ENCODE results near the gene TRMT2A.
A peak's percentile ranks its signal among the peaks of the same experiment; 100 is the strongest.

The TRMT2A gene

DNA sequence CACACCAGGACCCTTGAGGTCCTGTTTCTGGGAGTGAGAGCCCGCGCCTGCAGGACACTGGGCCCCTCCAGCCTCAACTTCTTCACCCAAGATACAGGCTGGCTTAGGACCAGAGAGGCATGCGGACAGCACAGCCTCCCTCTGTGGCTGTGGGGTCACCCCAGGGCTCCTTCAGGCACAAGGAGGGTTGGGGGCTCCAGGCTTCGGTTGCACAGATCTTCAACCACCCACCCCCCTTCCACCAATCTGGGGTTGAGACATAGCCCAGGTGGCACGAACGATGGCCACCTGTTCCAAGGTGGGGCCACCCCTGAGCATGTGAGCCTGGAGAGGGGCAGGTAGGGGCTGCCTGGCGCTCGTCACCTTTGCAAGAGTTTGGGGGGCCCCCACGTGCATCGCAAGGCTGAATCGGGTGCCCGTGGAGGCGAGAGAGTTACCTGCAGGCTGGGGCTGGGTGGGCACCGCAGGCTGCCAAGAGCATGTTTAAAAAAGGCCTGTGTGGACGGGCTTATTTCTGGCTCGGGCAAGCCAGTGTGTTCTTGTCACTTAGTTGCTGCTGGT lies 15.7 kb upstream of the TRMT2A start:
- no peak for DNase-seq (ENCODE audit: low spot score)

DNA sequence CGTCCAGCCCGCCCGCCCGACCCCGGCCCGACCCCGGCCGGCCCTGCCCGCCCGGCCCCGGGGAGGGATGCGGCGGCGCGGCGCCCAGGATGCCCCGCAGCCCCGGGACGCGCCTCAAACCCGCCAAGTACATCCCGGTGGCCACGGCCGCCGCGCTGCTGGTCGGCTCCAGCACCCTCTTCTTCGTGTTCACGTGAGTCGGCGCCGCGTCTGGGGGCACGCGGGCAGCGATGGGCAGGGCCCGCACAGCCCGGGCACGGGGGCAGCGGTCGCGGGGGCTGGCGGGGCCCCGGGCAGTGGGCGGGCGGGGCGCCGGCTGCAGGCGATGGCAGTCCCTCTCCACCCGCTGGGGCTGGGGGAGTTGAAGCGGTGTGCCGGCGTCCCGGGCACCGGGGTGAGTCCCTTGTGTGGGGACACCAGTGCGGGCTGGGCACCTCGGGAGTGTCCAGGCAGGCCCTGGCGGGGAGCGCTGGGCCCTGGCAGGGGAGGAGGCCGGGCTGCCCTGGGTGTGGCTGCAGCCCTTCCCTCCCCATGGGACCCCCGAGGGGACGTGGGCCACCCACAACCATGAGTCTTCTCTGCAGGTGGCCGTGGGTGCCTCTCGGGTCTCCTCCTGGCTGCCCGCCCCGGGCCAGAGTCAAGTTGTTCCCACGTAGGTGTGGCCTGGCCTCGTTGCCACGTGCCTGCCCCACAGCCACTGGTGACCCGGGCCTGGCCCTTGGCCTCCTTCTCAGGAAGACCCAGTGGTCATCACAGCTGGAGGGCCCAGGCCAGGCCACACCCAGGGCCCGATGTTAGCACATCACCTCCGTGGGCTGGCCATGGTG lies 15.0 kb upstream of the TRMT2A start:
- no peak for DNase-seq (ENCODE audit: low spot score)

GRCh38 chr22:20131597-20131858 lies 14.5 kb upstream of the TRMT2A start, which contains the start of gene ZDHHC8:
Gene ZDHHC8, plus strand, starts transcription at chr22:20131804. Its CDS starts 144 bp downstream, at chr22:20131948.
- no peak for DNase-seq (ENCODE audit: low spot score)

- DNase-seq (ENCODE audit: low spot score), result peak; percentile 68
Observed at GRCh38 chr22:20130731-20131596, 13.9 kb upstream of the TRMT2A start.

GRCh38 chr22:20130319-20130718 lies 13.3 kb upstream of the TRMT2A start:
- DNase-seq (ENCODE audit: low spot score), result no peak

- no peak for DNase-seq (ENCODE audit: low spot score)
Observed at GRCh38 chr22:20129747-20130014, 12.7 kb upstream of the TRMT2A start.

DNA sequence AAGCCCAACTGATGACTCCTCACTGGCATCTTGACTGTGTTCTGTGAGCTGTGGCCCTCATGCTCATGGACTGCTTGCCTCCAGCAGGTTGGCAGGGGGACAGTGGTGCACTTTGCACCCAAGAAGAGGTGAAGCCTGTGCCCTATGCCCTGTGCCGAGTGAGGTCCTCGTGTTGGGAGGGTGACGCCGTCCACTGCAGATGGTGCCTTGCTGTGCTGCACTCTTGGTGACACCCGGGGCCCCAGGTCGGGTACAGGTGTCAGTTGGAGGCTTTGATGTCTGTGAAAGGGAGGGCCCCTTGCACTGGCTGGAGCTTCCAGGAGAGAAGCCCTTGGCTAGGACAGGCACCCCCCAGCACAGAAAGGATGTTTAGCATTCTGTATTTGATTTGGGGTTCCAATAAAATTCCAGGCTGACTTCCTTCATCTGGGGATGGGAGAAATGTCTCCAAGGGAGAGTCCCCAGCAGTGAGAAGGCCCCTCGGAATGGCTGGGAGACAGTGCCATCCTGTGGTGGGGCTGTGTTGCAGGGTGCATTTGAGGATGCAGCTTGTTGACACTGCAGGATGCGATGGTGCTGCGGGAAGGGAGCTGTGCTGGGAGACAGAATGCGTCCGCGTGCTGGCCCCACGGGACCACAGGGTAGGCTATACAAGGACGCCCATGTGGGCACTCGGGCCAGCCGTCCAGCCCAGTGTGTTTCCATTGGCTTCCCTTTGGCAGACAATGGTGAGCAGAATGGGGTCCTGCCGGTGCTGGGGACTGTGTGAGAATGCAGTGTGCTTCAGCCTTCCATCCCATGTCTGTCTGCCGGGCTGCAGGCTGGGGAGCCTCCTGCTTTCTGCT lies 12.1 kb upstream of the TRMT2A start:
- peak; percentile 44 for DNase-seq (ENCODE audit: low spot score)

- no peak for DNase-seq (ENCODE audit: low spot score)
Observed at GRCh38 chr22:20128619-20128901, 11.5 kb upstream of the TRMT2A start.

- DNase-seq (ENCODE audit: low spot score), result no peak
Observed at GRCh38 chr22:20127869-20128618, 11.0 kb upstream of the TRMT2A start.

DNA sequence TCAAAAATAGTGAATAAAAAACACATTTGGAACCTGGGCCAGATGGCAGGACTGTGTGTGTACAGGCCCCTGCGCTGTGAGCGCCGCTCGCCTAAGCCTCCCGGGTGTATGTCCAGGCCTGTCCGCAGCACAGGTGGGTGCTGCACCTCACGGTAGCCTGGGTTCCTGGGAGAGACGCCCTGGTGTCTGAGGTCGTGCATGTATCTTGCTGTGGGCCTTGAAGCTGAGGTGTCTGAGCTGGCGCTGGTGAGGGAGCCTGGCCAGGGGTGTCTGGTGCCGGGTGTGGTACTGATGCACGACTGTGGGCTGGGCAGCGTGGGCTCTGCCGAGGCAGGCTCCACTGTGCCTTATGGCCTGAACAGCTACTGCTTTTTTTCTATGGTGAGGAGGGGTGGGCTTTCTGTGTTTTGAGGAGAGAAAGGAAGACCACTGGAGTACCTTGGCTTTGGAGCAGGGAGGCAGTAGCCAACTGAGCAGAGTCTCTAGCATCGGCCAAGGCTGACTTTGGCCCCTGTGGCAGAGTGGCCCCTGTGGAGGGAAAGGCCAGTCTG lies 10.4 kb upstream of the TRMT2A start:
- DNase-seq (ENCODE audit: low spot score), result no peak

- DNase-seq (ENCODE audit: low spot score), result no peak
Observed at GRCh38 chr22:20126284-20127029, 9.4 kb upstream of the TRMT2A start.

DNA sequence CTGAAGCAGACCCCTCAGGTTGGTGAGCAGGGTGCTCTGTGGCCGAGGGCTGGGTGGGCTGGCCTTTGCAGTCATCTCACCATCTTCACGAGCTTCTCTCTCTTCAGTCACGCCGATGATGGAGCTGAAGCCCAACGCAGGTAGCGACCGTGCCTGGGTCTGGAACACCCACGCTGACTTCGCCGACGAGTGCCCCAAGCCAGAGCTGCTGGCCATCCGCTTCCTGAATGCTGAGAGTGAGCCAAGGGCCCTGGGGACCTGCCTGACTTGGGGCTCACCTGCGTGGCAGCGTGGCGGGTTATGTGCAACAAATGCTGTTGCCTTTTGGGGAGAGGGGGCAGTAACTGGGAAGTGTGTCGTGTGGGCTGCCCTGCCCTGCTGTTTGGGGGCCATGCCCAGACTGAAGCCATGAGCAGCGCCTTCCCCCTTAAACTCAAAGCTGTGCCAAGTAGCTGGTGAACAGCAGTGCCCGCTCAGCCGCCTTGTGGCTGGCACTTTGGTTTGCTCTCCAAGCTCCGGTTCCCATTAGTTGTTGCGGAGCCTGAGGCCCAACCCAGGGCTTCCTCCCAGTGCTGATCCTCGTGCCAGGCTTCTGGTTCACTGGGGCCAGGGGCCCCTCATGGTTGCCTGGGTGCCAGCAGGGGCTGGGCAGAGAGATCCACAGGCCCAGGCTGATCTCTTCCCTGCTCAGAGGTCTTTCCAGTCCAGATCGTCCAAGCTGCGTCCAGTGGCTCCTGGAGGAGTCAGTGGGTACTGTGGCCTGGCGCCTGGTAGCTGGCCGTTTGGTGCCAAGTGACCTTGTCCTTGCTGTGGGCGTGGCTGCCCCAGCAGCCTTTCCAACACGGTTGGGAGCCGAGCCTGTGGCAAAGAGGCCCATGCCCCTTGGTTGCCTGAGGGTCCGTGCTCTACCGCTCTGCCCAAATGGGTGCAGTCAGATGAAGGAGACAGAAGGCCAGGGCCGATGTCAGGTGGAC lies 8.5 kb upstream of the TRMT2A start:
- DNase-seq (ENCODE audit: low spot score), result no peak

DNA sequence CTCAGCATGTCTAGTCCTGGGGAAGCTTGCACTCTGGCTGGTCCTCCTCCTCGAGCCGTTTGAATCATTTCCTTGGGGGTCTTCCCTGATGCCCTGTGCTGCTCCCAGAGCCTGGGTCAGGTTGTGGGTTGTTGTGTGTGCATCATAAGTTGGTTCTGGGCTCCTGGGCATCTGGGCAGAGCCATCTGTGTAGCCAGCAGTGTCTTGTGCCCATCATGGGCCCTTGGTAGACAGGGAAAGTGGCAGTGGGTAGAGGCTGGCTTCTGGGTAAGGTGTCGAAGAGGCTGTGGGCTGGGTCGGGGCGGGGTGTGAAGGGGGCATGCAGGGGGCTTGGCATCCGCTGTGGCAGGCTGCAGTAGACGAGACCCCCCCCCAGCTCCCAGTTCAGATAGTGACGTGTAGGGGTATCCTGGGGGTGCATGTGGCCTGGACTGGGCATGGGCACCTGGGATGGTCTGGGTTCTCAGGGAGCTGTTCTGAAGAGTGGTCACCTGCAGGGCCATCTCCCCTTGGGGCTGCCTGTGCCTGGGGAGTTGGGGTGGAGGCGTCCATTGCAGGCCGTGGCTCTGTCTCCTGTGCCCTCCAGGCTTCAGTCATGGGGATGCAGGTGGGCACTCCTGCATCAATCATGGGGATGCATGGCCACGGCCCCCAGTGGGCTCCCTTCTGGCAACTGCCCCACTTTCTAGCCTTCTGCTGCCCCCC lies 7.2 kb upstream of the TRMT2A start:
- no peak for DNase-seq (ENCODE audit: low spot score)

GRCh38 chr22:20123366-20124082 lies 6.5 kb upstream of the TRMT2A start:
- DNase-seq (ENCODE audit: low spot score), result no peak

DNA sequence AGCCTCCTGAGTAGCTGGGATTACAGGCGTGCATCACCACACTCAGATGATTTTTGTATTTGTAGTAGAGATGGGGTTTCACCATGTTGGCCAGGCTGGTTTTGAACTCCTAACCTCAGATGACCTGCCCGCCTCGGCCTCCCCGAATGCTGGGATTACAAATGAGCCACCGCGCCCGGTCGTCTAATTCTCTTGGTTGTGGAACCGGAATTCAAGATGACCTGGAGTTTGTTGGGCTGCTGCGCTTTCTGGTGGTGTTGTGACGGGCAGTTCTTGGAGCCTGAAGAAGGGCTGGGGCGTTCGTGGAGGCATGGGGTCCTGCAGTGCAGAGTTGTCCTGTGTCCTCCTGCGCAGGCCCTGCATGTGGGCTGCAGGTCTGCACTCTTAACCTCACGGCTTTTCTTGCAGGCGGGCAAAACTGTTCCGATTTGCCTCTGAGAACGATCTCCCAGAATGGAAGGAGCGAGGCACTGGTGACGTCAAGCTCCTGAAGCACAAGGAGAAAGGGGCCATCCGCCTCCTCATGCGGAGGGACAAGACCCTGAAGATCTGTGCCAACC lies 4.9 kb upstream of the TRMT2A start:
- DNase-seq (ENCODE audit: low spot score), result no peak

DNA sequence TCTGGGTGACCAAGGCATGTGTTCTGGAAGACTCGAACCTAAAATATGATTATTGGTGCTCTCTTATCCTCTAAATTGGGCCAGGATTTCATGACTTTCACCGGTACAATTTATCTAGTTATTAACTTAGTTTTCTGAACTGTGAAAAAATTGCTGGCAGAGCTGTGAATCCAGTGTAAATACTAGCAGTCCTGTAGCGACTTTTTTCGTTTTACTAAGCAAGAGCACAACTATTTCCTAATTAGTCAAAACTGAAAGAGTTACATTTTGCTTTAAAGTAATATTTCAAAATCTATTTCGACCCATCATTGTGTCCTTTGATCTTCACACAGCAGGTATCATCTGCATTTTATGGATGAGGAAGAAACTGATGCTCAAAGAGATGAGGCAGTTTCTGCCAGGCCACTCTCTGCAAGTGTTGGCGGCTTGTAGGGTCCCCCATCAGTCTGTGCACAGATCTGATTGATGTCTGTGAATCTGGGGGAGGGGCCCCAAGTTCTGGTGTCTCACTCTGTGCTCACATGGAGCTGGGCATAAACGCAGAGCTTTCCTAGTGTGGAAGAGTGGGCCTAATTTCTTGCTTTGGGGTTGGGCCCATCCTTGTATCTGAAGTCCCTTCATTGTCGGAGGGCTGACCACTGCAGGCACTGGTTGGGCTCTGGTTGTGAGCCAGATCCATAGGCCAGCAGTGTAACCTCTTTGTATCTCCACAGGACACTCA lies 1.4 kb upstream of the TRMT2A start:
- DNase-seq (ENCODE audit: low spot score), result peak; percentile 54

DNA sequence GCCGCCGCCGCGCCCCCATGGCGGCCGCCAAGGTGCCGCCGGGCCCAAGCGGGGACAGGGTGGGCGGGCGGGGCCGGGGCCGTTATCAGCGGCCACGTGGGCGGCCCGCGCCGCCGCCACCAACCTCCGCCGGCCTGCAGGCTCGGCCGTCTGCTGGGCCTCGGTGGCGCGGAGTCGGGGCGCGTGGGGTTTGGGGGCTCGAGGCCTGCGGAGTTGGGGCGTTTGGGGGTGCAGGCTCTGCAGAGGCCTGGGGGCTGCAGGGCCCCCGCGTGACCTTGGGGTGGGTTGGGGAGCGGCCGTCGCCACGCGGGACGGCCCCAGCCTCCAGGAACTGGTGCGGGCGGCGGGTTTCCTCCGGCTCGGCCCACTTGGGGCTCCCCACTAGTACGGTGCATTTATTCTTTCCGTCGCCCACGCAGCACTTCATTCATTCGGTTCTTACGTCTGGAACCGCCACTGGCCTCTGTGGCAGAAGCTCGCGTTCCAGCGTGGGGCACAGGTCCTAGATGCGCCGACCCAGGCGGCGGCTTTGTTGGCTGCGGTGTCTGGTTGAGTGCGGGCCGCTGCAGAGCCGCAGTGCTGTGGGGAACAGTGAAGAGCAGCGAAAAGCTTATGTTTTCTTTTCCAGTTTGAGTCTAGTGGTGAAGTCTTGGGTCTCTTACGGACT lies 740 bp upstream of the TRMT2A start:
- peak; percentile 67 for DNase-seq (ENCODE audit: low spot score)
